ENCODE data around the gene NPC1.

The NPC1 gene

GRCh38 chr18:23545247-23545789 lies 41.0 kb downstream of the NPC1 start:
- no peak for DNase-seq

- DNase-seq, result no peak
Observed at GRCh38 chr18:23542461-23542860, 43.8 kb downstream of the NPC1 start.

GRCh38 chr18:23541349-23542093 lies 44.8 kb downstream of the NPC1 start:
- peak; percentile 11 for DNase-seq

- peak; percentile 95 for DNase-seq
Observed at GRCh38 chr18:23540867-23541266, 45.4 kb downstream of the NPC1 start.

- peak; percentile 35 for DNase-seq
Observed at GRCh38 chr18:23539911-23540525, 46.3 kb downstream of the NPC1 start.

GRCh38 chr18:23539296-23539695 lies 47.0 kb downstream of the NPC1 start:
- DNase-seq, result no peak

- no peak for DNase-seq
Observed at GRCh38 chr18:23538870-23539269, 47.4 kb downstream of the NPC1 start.

GRCh38 chr18:23538001-23538400 lies 48.3 kb downstream of the NPC1 start:
- no peak for DNase-seq

GRCh38 chr18:23537274-23537673 lies 49.0 kb downstream of the NPC1 start:
- no peak for DNase-seq

- DNase-seq, result no peak
Observed at GRCh38 chr18:23536204-23536603, 50.1 kb downstream of the NPC1 start.

- DNase-seq, result no peak
Observed at GRCh38 chr18:23534276-23534675, 52.0 kb downstream of the NPC1 start.

- DNase-seq, result no peak
Observed at GRCh38 chr18:23532848-23533247, 53.5 kb downstream of the NPC1 start.

- no peak for DNase-seq
Observed at GRCh38 chr18:23531912-23532311, 54.4 kb downstream of the NPC1 start.

GRCh38 chr18:23530195-23530594 lies 56.1 kb downstream of the NPC1 start:
- DNase-seq, result no peak

GRCh38 chr18:23529604-23530003 lies 56.7 kb downstream of the NPC1 start:
- DNase-seq, result no peak

- peak; percentile 45 for DNase-seq
Observed at GRCh38 chr18:23528580-23529472, 57.5 kb downstream of the NPC1 start.

GRCh38 chr18:23526501-23527063 lies 59.7 kb downstream of the NPC1 start:
- no peak for DNase-seq

GRCh38 chr18:23524213-23524707 lies 62.0 kb downstream of the NPC1 start:
- no peak for DNase-seq

- no peak for DNase-seq
Observed at GRCh38 chr18:23523429-23524212, 62.7 kb downstream of the NPC1 start.

- no peak for DNase-seq
Observed at GRCh38 chr18:23521907-23522306, 64.4 kb downstream of the NPC1 start.

- DNase-seq, result no peak
Observed at GRCh38 chr18:23521271-23521670, 65.0 kb downstream of the NPC1 start.

- DNase-seq, result peak; percentile 24
Observed at GRCh38 chr18:23519734-23520133, 66.6 kb downstream of the NPC1 start.

All from hematopoietic multipotent progenitor cell treated with erythropoietin and hydrocortisone succinate and interleukin-3 and kit ligand, for 4 days (in vitro differentiated cells).